ENCODE data around the gene TUBB2B.

TUBB2B gene

GRCh38 chr6:3218266-3218665, 9.2 kb downstream of the TUBB2B start:
- H3K27ac ChIP-seq: no peak overlapping the region
- TF ChIP-seq, protein P1, sequence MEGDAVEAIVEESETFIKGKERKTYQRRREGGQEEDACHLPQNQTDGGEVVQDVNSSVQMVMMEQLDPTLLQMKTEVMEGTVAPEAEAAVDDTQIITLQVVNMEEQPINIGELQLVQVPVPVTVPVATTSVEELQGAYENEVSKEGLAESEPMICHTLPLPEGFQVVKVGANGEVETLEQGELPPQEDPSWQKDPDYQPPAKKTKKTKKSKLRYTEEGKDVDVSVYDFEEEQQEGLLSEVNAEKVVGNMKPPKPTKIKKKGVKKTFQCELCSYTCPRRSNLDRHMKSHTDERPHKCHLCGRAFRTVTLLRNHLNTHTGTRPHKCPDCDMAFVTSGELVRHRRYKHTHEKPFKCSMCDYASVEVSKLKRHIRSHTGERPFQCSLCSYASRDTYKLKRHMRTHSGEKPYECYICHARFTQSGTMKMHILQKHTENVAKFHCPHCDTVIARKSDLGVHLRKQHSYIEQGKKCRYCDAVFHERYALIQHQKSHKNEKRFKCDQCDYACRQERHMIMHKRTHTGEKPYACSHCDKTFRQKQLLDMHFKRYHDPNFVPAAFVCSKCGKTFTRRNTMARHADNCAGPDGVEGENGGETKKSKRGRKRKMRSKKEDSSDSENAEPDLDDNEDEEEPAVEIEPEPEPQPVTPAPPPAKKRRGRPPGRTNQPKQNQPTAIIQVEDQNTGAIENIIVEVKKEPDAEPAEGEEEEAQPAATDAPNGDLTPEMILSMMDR (conservative IDR thresholded peaks at IDR 0.05; ENCODE audit: low read depth): no peak
- CTCF ChIA-PET: interaction anchor here (0.6 to 1.5 kb wide), 2 partner anchors 33 to 91 kb away, joined by 3 to 6 read pairs; no protein-coding TSS in a partner anchor
- POLR2A ChIA-PET (ENCODE audit: low non-redundant PET): no interaction called here
- DNase-seq (ENCODE audit: low spot score): no peak

DNA sequence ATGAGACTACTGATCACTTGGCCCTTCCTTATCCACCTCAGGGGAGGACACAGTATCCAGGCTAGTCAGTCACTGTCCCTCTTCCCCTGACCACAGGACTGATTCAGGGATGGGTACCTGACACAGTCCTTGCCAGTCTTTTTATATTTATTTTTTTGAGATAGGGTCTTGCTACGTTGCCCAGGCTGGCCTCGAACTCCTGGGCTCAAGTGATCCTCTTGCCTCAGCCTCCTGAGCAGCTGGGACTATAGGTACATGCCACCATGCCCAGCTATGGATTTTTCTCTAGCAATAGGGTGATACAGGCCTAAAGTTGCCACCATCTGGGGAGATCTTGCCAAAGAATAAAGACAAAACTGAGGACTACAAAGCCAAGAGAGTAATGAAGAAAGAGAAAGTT, 10.2 kb downstream of the TUBB2B start:
- no peak overlapping the region for H3K27ac ChIP-seq
- ChIA-PET CTCF (no interaction called here), POLR2A (ENCODE audit: low non-redundant PET) (no interaction called here)
- DNase-seq (ENCODE audit: low spot score): no peak
- TF ChIP-seq, protein P1 (conservative IDR thresholded peaks at IDR 0.05; ENCODE audit: low read depth): no peak

DNA sequence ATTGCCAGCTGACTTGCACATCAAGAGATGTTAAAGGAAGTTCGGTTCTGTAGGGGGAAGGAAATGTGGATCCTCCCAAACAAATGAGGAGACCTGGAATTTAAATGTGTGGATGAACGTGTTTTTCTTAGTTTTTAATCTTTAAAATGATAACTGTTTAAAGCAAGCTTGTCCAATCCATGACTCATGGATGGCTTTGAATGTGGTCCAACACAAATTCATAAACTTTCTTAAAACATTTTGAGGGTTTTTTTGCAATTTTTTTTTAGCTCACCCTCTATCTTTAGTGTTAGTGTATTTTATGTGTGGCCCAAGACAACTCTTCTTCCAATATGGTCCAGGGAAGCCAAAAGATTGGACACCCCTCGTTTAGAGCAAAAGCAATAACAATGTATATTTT, 12.6 kb downstream of the TUBB2B start:
- TF ChIP-seq, protein P1 (conservative IDR thresholded peaks at IDR 0.05; ENCODE audit: low read depth): no peak
- DNase-seq (ENCODE audit: low spot score): no peak
- ChIA-PET POLR2A (ENCODE audit: low non-redundant PET) (interaction anchor here (0.7 kb wide), 1 partner anchor 23 kb away, joined by 4 read pairs; no protein-coding TSS in a partner anchor), CTCF (no interaction called here)
- no peak overlapping the region for H3K27ac ChIP-seq

DNA sequence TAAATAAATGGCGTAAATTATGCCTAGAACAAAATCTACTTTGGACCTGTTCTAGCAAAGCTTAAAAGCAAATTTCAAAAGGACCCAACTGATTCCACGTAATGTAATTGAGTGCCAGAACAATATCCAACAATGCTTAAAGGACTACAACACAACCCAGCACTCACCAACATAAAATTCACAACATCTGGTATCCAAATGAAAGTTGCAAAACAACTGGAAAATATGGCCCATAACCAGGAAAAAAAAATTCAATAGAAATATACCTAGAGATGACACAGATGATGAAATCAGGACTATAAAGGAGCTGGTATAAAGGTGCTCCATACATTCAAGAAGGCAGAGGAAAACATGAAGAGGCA, 14.1 kb downstream of the TUBB2B start:
- CTCF ChIA-PET: no interaction called here
- no peak for DNase-seq (ENCODE audit: low spot score)
- TF ChIP-seq, protein P1 (conservative IDR thresholded peaks at IDR 0.05; ENCODE audit: low read depth): no peak
- no peak overlapping the region for H3K27ac ChIP-seq
- POLR2A ChIA-PET (ENCODE audit: low non-redundant PET): no interaction called here

DNA sequence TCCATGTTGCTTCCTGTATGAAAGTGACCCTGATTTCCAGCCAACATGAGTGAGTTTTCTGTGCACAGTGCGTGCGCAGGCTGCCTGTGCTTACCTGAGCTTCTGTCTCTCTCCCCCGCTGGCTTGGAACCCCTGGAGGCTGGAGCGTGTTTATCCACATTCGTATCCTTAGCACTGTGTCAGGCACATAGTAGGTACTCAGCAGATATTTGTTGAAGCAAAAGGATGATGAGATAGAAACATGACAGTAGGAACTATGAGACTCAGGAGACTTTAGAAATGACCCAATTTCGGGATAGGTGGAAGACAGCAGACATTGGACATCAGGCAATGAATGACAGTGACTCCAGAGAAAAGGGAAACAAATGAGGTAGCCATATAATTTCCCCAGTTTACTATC, 15.2 kb downstream of the TUBB2B start:
- no peak for DNase-seq (ENCODE audit: low spot score)
- ChIA-PET CTCF (no interaction called here), POLR2A (ENCODE audit: low non-redundant PET) (no interaction called here)
- no peak overlapping the region for H3K27ac ChIP-seq
- TF ChIP-seq, protein P1 (conservative IDR thresholded peaks at IDR 0.05; ENCODE audit: low read depth): no peak

- POLR2A ChIA-PET (ENCODE audit: low non-redundant PET): no interaction called here
- TF ChIP-seq, protein P1 (conservative IDR thresholded peaks at IDR 0.05; ENCODE audit: low read depth): no peak
- no peak overlapping the region for H3K27ac ChIP-seq
Observed at GRCh38 chr6:3211681-3212080, 15.8 kb downstream of the TUBB2B start.

More at GRCh38 chr6:3211681-3212080, 15.8 kb downstream of the TUBB2B start:
- DNase-seq (ENCODE audit: low spot score): no peak
- CTCF ChIA-PET: interaction anchor here (0.6 kb wide), 1 partner anchor 26 kb away, joined by 5 read pairs; no protein-coding TSS in a partner anchor

Measured in RWPE1 (cell line).